Measurements from ENCODE around the gene GPBP1.

- no peak for TF ChIP-seq REST (IDR thresholded peaks at IDR 0.05; ENCODE audit: low read depth, low read length)
- no peak for TF ChIP-seq NRF1 (IDR thresholded peaks at IDR 0.05; ENCODE audit: low read depth, low read length)
- no peak for TF ChIP-seq CTCF (IDR thresholded peaks at IDR 0.05)
- TF ChIP-seq GABPA (IDR thresholded peaks at IDR 0.05; ENCODE audit: low read depth) = no peak
- TF ChIP-seq RAD21 (IDR thresholded peaks at IDR 0.05; ENCODE audit: low read length) = no peak
- TF ChIP-seq POLR2AphosphoS5 (IDR thresholded peaks at IDR 0.05; ENCODE audit: low read depth, low read length) = no peak
- no peak for TF ChIP-seq ZBTB33 (IDR thresholded peaks at IDR 0.05; ENCODE audit: borderline replicate concordance, low read depth)
- TF ChIP-seq RCOR1 (IDR thresholded peaks at IDR 0.05; ENCODE audit: low read length) = no peak
- TF ChIP-seq MXI1 (IDR thresholded peaks at IDR 0.05; ENCODE audit: low read depth, low read length) = no peak
- no peak for TF ChIP-seq YY1 (IDR thresholded peaks at IDR 0.05; ENCODE audit: low read depth)
- no peak for TF ChIP-seq SIN3A (IDR thresholded peaks at IDR 0.05; ENCODE audit: borderline replicate concordance, low read depth, low read length)
- TF ChIP-seq FOXJ3 (CRISPR knock-in tag; IDR thresholded peaks at IDR 0.05) = no peak
- TF ChIP-seq MEF2A (IDR thresholded peaks at IDR 0.05; ENCODE audit: borderline replicate concordance, low read depth) = no peak
- TF ChIP-seq TAF1 (IDR thresholded peaks at IDR 0.05; ENCODE audit: borderline replicate concordance, low read depth, low read length) = no peak
These were observed 70.5 kb downstream of the GPBP1 start for GRCh38 chr5:57244331-57244730.
